NCI-H2107 treated with DMSO at 0.1 percent for 48 hours (cell line): ENCODE results near the gene USP47.
A peak's percentile ranks its signal among the peaks of the same experiment; 100 is the strongest.

Source experiments
- DNase-seq: peaks from one replicate; lab custom pipeline; 2025; ENCODE audit not compliant: unreplicated experiment; lab: John Stamatoyannopoulos, UW

The USP47 gene

GRCh38 chr11:11865449-11865848 lies 23.7 kb downstream of the USP47 start:
- DNase-seq = no peak

GRCh38 chr11:11866203-11866602 lies 24.4 kb downstream of the USP47 start:
- DNase-seq = no peak

- no peak for DNase-seq
Observed at GRCh38 chr11:11867720-11868119, 25.9 kb downstream of the USP47 start.

- DNase-seq = no peak
Observed at GRCh38 chr11:11871991-11872401, 30.2 kb downstream of the USP47 start.

- DNase-seq = peak; percentile 22
Observed at GRCh38 chr11:11876458-11876857, 34.7 kb downstream of the USP47 start.

GRCh38 chr11:11880179-11880578 lies 38.4 kb downstream of the USP47 start:
- no peak for DNase-seq

- no peak for DNase-seq
Observed at GRCh38 chr11:11882539-11882938, 40.8 kb downstream of the USP47 start.

GRCh38 chr11:11884351-11884750 lies 42.6 kb downstream of the USP47 start:
- DNase-seq = no peak

GRCh38 chr11:11884774-11885481 lies 43.2 kb downstream of the USP47 start:
- no peak for DNase-seq

GRCh38 chr11:11894486-11894885 lies 52.7 kb downstream of the USP47 start:
- no peak for DNase-seq

GRCh38 chr11:11895672-11896071 lies 53.9 kb downstream of the USP47 start:
- no peak for DNase-seq

- DNase-seq = no peak
Observed at GRCh38 chr11:11898648-11899047, 56.9 kb downstream of the USP47 start.

- no peak for DNase-seq
Observed at GRCh38 chr11:11899401-11899800, 57.6 kb downstream of the USP47 start.

- DNase-seq = no peak
Observed at GRCh38 chr11:11901929-11902328, 60.2 kb downstream of the USP47 start.

GRCh38 chr11:11909727-11910126 lies 68.0 kb downstream of the USP47 start:
- no peak for DNase-seq

- no peak for DNase-seq
Observed at GRCh38 chr11:11910541-11910940, 68.8 kb downstream of the USP47 start.

GRCh38 chr11:11913395-11913794 lies 71.6 kb downstream of the USP47 start:
- no peak for DNase-seq

- no peak for DNase-seq
Observed at GRCh38 chr11:11915625-11916024, 73.9 kb downstream of the USP47 start.

GRCh38 chr11:11916981-11917399 lies 75.2 kb downstream of the USP47 start:
- no peak for DNase-seq

GRCh38 chr11:11923828-11924227 lies 82.1 kb downstream of the USP47 start:
- DNase-seq = no peak

GRCh38 chr11:11929920-11930319 lies 88.1 kb downstream of the USP47 start:
- no peak for DNase-seq

GRCh38 chr11:11931461-11932055 lies 89.8 kb downstream of the USP47 start:
- peak; percentile 59 for DNase-seq

- no peak for DNase-seq
Observed at GRCh38 chr11:11935536-11935935, 93.8 kb downstream of the USP47 start.
